Measurements from ENCODE around the gene PSMG3. TPM values are rescaled to one million over a fixed set of nuclear protein-coding genes. Genes with fewer than 3 reads are reported as not detected.

PSMG3 gene, protein sequence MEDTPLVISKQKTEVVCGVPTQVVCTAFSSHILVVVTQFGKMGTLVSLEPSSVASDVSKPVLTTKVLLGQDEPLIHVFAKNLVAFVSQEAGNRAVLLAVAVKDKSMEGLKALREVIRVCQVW
- 20.3 TPM for total RNA-seq
- long read RNA-seq, transcript PSMG3-202 (2 exons, 1,391 nt): major isoform, 12 of 19 reads
- long read RNA-seq, partial matches to known transcripts: 0 of 19 reads
- long read RNA-seq, other reads (novel, unspliced or antisense): 1 of 19 reads

DNA sequence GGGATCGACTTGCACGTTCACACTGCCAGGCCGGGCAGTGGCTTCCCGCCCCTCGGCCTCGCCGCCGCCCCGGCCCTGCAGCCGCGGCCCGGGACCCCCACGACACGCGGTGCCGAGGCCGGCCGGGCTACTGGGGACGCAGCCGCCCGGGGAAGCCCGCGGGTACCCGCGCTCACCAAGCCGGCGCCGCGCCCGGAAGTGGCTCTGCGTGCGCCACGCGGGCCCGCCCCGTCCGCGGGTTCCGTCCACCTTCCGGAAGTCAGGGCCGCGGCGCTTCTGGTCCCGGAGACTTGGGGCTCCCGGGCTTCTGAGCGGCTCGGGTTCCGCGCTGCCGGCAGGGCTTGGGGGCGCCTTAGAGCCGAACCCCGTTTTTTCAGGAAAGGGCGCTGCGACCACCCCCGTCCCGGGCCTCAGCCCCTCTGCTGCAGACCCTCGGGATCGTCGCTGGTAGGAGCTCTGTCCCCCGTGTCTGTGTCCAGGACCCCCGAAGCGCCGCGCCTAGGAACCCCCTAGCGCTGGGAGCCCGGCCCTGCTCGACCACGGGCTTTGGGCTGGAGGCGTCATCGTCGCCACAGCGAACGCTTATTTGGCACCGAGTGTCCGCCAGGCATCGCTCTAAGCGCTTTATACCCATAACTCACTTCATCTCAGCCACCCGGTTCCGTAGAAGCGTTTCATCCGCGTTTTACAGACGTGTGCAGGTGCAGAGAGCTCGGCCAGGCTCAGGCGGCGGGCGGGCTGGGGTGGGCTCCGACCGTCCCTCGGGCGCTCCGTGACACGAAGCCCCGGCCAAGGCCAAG lies at the start of gene PSMG3:
TSS of gene PSMG3 (minus strand) at position 200 of the 800 bp plus-strand sequence. CDS start 693 bp downstream, outside the sequence.
- Histone ChIP-seq H3K27me3 (no peaks in the 10 kb centered on the region), H3K4me1 (peaks cover 24% of the 10 kb centered on the region), H3K27ac (peak within 1 kb of the TSS; percentile 93), H3K4me3 (peak within 1 kb of the TSS; percentile 79), H3K36me3 (peaks cover 11% of the 10 kb centered on the region), H3K9me3 (no peaks in the 10 kb centered on the region)
- ATAC-seq: peak; percentile 97
- TF ChIP-seq, protein P1, sequence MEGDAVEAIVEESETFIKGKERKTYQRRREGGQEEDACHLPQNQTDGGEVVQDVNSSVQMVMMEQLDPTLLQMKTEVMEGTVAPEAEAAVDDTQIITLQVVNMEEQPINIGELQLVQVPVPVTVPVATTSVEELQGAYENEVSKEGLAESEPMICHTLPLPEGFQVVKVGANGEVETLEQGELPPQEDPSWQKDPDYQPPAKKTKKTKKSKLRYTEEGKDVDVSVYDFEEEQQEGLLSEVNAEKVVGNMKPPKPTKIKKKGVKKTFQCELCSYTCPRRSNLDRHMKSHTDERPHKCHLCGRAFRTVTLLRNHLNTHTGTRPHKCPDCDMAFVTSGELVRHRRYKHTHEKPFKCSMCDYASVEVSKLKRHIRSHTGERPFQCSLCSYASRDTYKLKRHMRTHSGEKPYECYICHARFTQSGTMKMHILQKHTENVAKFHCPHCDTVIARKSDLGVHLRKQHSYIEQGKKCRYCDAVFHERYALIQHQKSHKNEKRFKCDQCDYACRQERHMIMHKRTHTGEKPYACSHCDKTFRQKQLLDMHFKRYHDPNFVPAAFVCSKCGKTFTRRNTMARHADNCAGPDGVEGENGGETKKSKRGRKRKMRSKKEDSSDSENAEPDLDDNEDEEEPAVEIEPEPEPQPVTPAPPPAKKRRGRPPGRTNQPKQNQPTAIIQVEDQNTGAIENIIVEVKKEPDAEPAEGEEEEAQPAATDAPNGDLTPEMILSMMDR (IDR thresholded peaks at IDR 0.05): peak; percentile 30
- peak; percentile 97 for DNase-seq
- intact Hi-C loops (cut with DNase I): no loop called here

DNA sequence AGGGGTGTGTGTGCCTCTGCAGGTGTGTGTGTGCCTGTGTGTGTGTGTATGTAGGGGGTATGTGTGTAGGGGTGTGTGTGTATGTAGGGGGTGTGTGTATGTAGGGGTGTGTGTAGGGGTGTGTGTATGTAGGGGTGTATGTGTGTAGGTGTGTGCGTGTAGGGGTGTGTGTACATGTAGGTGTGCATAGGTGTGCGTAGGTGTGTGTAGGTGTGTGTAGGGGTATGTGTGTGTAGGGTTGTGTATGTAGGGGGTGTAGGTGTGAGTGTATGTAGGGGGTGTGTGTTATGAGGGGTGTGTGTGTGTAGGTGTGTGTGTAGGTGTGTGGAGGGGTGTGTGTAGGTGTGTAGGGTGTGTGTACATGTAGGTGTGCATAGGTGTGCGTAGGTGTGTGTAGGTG lies 48.6 kb upstream of the PSMG3 start:
- Histone ChIP-seq H3K4me1 (no peaks in the 10 kb centered on the region), H3K4me3 (no peak overlapping the region), H3K36me3 (no peaks in the 10 kb centered on the region), H3K9me3 (no peaks in the 10 kb centered on the region), H3K27ac (no peak overlapping the region), H3K27me3 (no peaks in the 10 kb centered on the region)
- DNase-seq (no peak), ATAC-seq (no peak)
- TF ChIP-seq, protein P1 (IDR thresholded peaks at IDR 0.05): no peak
- intact Hi-C loops (cut with DNase I): no loop called here

DNA sequence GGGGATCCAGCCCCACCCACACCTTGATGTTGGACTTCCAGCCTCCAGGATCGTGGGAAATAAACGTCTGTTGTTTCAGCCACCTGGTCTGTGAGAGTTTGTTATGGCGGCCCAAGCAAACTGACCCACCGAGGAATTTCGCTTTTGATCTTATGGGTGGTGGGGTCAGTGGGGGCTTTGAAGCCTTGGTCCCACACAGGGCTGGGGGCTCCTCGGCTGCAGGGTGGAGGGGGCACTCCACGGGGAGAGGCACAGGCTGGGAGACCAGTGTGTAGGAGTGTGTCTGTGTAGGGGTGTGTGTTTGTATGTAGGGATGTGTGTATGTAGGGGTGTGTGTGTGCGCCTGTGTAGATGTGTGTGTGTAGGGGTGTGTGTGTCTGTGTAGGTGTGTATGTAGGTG lies 48.1 kb upstream of the PSMG3 start:
- intact Hi-C loops (cut with DNase I): no loop called here
- Histone ChIP-seq H3K27ac (no peak overlapping the region), H3K27me3 (no peaks in the 10 kb centered on the region), H3K4me3 (no peak overlapping the region), H3K9me3 (no peaks in the 10 kb centered on the region), H3K4me1 (no peaks in the 10 kb centered on the region), H3K36me3 (no peaks in the 10 kb centered on the region)
- TF ChIP-seq, protein P1 (IDR thresholded peaks at IDR 0.05): no peak
- no peak for DNase-seq
- ATAC-seq: no peak

DNA sequence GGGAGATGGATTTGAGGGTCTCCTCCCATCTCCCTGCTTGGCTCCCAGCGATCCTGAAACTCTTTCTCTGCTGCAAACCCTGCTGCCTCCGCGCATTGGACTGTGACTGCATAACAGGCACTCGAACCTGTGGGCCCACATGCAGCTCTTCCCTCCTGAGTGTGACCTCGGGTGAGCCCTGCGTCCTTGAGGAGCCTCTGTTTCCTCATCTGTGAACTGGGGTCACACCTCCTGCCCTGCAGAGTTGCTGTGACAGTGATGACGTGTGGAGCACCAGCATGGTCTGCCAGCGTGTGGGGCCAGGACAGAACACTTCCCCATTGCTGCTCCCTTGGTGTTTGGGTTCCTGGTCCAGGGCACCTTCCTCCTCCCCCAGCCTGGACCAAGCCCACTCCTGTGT lies 46.9 kb upstream of the PSMG3 start:
- Histone ChIP-seq H3K36me3 (no peaks in the 10 kb centered on the region), H3K9me3 (no peaks in the 10 kb centered on the region), H3K27ac (no peak overlapping the region), H3K4me1 (no peaks in the 10 kb centered on the region), H3K4me3 (no peak overlapping the region), H3K27me3 (no peaks in the 10 kb centered on the region)
- TF ChIP-seq, protein P1 (IDR thresholded peaks at IDR 0.05): no peak
- intact Hi-C loops (cut with DNase I): no loop called here
- no peak for DNase-seq
- ATAC-seq: no peak

DNA sequence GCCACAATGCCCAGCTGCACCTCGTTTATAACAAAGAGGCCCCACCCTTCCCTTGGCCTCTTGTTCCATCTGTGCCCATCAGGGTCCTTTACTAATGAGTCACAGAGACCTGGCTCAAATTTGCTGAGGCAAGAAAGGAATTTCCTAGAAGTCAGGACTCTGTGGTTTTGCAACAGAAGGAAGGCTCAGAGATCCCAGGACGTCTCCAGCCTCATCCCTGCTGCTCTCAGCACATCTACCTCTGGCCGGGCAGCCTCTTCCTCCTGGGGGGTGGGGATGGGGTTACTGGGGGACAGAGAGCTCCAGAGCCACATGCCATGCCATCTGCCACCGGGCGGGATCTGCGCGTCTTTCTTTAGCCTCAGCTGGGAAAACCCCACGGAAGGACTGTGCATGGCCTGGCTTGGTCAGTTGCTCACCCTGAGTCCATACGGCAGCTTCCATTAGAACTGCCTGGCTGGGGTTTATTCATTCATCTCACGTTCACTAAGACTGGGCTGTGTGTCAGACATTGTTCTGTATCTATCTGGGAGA lies 41.9 kb upstream of the PSMG3 start:
- ATAC-seq (peak; percentile 41), DNase-seq (no peak)
- TF ChIP-seq, protein P1 (IDR thresholded peaks at IDR 0.05): no peak

More for the DNA sequence above, 41.9 kb upstream of the PSMG3 start:
- H3K27me3 ChIP-seq: no peaks in the 10 kb centered on the region
- H3K36me3 ChIP-seq: no peaks in the 10 kb centered on the region
- H3K4me3 ChIP-seq: no peak overlapping the region
- H3K27ac ChIP-seq: no peak overlapping the region
- no peaks in the 10 kb centered on the region for H3K9me3 ChIP-seq
- intact Hi-C loops (cut with DNase I): no loop called here
- no peaks in the 10 kb centered on the region for H3K4me1 ChIP-seq
